ENCODE measurements around the gene CLDN7. TPM values are rescaled to one million over a fixed set of nuclear protein-coding genes. Genes with fewer than 3 reads are reported as not detected.

CLDN7 gene
- polyA plus RNA-seq, 4 donors: 309 to 561 (median 332) TPM

GRCh38 chr17:7239091-7240027 is 22.9 kb downstream of the CLDN7 start, which contains the start of gene PHF23:
TSS of gene PHF23 (minus strand) at chr17:7239457. CDS start at chr17:7239279, 178 bp downstream.
- no peak for FAIRE-seq
- Histone ChIP-seq H3K27me3 (ENCODE audit: control insufficient read depth in 3 of 3, insufficient read depth in 3 of 3, low read length in 3 of 3) (no peaks in the 10 kb centered on the region), H3K27ac (ENCODE audit: low read depth in 1 of 3, low read length in 2 of 3) (peak within 1 kb of the TSS; percentile 68 to 99 (median 92)), H3K4me1 (ENCODE audit: control insufficient read depth in 3 of 3, insufficient read depth in 2 of 3, low read depth in 1 of 3, low read length in 2 of 3) (peaks cover 3 to 50% (median 3%) of the 10 kb centered on the region in 3 donors), H3K36me3 (ENCODE audit: control insufficient read depth in 3 of 3, insufficient read depth in 2 of 3, low read depth in 1 of 3, low read length in 3 of 3) (peaks cover 2 to 51% (median 5%) of the 10 kb centered on the region in 3 donors), H3K4me3 (ENCODE audit: low read depth in 1 of 3, low read length in 3 of 3) (peak within 1 kb of the TSS; percentile 93 to 99 (median 95)), H3K9me3 (ENCODE audit: control insufficient read depth in 2 of 2, insufficient read depth in 1 of 2, low read depth in 1 of 2, low read length in 1 of 2) (no peaks in the 10 kb centered on the region)
- peak; percentile 100 for DNase-seq
- 1% methylated on average over 47 to 72 of the region's 72 CpGs for WGBS, 3 donors

GRCh38 chr17:7238420-7239090 is 23.7 kb downstream of the CLDN7 start:
- Histone ChIP-seq H3K4me1 (ENCODE audit: control insufficient read depth in 3 of 3, insufficient read depth in 2 of 3, low read depth in 1 of 3, low read length in 2 of 3) (peaks cover 3 to 50% (median 3%) of the 10 kb centered on the region in 3 donors), H3K9me3 (ENCODE audit: control insufficient read depth in 2 of 2, insufficient read depth in 1 of 2, low read depth in 1 of 2, low read length in 1 of 2) (no peaks in the 10 kb centered on the region), H3K4me3 (ENCODE audit: low read depth in 1 of 3, low read length in 3 of 3) (peak overlapping the region; percentile 93 to 99 (median 95)), H3K27me3 (ENCODE audit: control insufficient read depth in 3 of 3, insufficient read depth in 3 of 3, low read length in 3 of 3) (no peaks in the 10 kb centered on the region), H3K27ac (ENCODE audit: low read depth in 1 of 3, low read length in 2 of 3) (peak overlapping the region; percentile 68 to 92 (median 84)), H3K36me3 (ENCODE audit: control insufficient read depth in 3 of 3, insufficient read depth in 2 of 3, low read depth in 1 of 3, low read length in 3 of 3) (peaks cover 2 to 44% (median 5%) of the 10 kb centered on the region in 3 donors)
- FAIRE-seq (no peak), DNase-seq (peak; percentile 28 to 66)
- 0 to 1% (median 1%) methylated on average over 30 to 39 of the region's 39 CpGs for WGBS, 3 donors

GRCh38 chr17:7237761-7238419 is 24.4 kb downstream of the CLDN7 start:
- Histone ChIP-seq H3K4me3 (ENCODE audit: low read depth in 1 of 3, low read length in 3 of 3) (peak overlapping the region; percentile 93 to 99 (median 95)), H3K27me3 (ENCODE audit: control insufficient read depth in 3 of 3, insufficient read depth in 3 of 3, low read length in 3 of 3) (no peaks in the 10 kb centered on the region), H3K9me3 (ENCODE audit: control insufficient read depth in 2 of 2, insufficient read depth in 1 of 2, low read depth in 1 of 2, low read length in 1 of 2) (no peaks in the 10 kb centered on the region), H3K36me3 (ENCODE audit: control insufficient read depth in 3 of 3, insufficient read depth in 2 of 3, low read depth in 1 of 3, low read length in 3 of 3) (peaks cover 2 to 41% (median 5%) of the 10 kb centered on the region in 3 donors), H3K4me1 (ENCODE audit: control insufficient read depth in 3 of 3, insufficient read depth in 2 of 3, low read depth in 1 of 3, low read length in 2 of 3) (peaks cover 3 to 45% (median 4%) of the 10 kb centered on the region in 3 donors), H3K27ac (ENCODE audit: low read depth in 1 of 3, low read length in 2 of 3) (peak overlapping the region; percentile 88 to 92 (median 91))
- WGBS, 3 donors: 1 to 2% (median 1%) methylated on average over 25 to 72 of the region's 73 CpGs
- peak; percentile 80 to 93 for DNase-seq
- no peak for FAIRE-seq

- Histone ChIP-seq H3K4me3 (ENCODE audit: low read depth in 1 of 3, low read length in 3 of 3) (peak overlapping the region; percentile 93 to 99 (median 95)), H3K36me3 (ENCODE audit: control insufficient read depth in 3 of 3, insufficient read depth in 2 of 3, low read depth in 1 of 3, low read length in 3 of 3) (peaks cover 2 to 41% (median 5%) of the 10 kb centered on the region in 3 donors), H3K4me1 (ENCODE audit: control insufficient read depth in 3 of 3, insufficient read depth in 2 of 3, low read depth in 1 of 3, low read length in 2 of 3) (peaks cover 4 to 48% (median 6%) of the 10 kb centered on the region in 3 donors), H3K27ac (ENCODE audit: low read depth in 1 of 3, low read length in 2 of 3) (peak overlapping the region; percentile 59 to 92 (median 91)), H3K27me3 (ENCODE audit: control insufficient read depth in 3 of 3, insufficient read depth in 3 of 3, low read length in 3 of 3) (no peaks in the 10 kb centered on the region), H3K9me3 (ENCODE audit: control insufficient read depth in 2 of 2, insufficient read depth in 1 of 2, low read depth in 1 of 2, low read length in 1 of 2) (no peaks in the 10 kb centered on the region)
- FAIRE-seq (no peak), DNase-seq (no peak)
- 15 to 26% (median 24%) methylated on average over 6 of the region's 6 CpGs for WGBS, 3 donors
These were observed 25.0 kb downstream of the CLDN7 start for GRCh38 chr17:7237266-7237760.

- DNase-seq (no peak), FAIRE-seq (no peak)
- H3K9me3 ChIP-seq (ENCODE audit: control insufficient read depth in 2 of 2, insufficient read depth in 1 of 2, low read depth in 1 of 2, low read length in 1 of 2): no peaks in the 10 kb centered on the region
- H3K4me1 ChIP-seq (ENCODE audit: control insufficient read depth in 3 of 3, insufficient read depth in 2 of 3, low read depth in 1 of 3, low read length in 2 of 3): peaks cover 4 to 52% (median 7%) of the 10 kb centered on the region in 3 donors
- peaks cover 2 to 41% (median 5%) of the 10 kb centered on the region in 3 donors for H3K36me3 ChIP-seq (ENCODE audit: control insufficient read depth in 3 of 3, insufficient read depth in 2 of 3, low read depth in 1 of 3, low read length in 3 of 3)
- peak overlapping the region in 2 of 3 donors; percentile 59 to 92 for H3K27ac ChIP-seq (ENCODE audit: low read depth in 1 of 3, low read length in 2 of 3)
- WGBS, 3 donors: 79 to 87% (median 80%) methylated on average over 6 of the region's 6 CpGs
- no peak overlapping the region for H3K4me3 ChIP-seq (ENCODE audit: low read depth in 1 of 3, low read length in 3 of 3)
- H3K27me3 ChIP-seq (ENCODE audit: control insufficient read depth in 3 of 3, insufficient read depth in 3 of 3, low read length in 3 of 3): no peaks in the 10 kb centered on the region
These were observed 25.5 kb downstream of the CLDN7 start for GRCh38 chr17:7236808-7237207.

GRCh38 chr17:7235693-7236665 is 26.3 kb downstream of the CLDN7 start:
- 68 to 82% (median 73%) methylated on average over 22 of the region's 22 CpGs for WGBS, 3 donors
- H3K27ac ChIP-seq (ENCODE audit: low read depth in 1 of 3, low read length in 2 of 3): peak overlapping the region in 2 of 3 donors; percentile 86 to 92
- H3K36me3 ChIP-seq (ENCODE audit: control insufficient read depth in 3 of 3, insufficient read depth in 2 of 3, low read depth in 1 of 3, low read length in 3 of 3): peaks cover 2 to 42% (median 5%) of the 10 kb centered on the region in 3 donors
- peak overlapping the region in 1 of 3 donors; percentile 74 for H3K4me3 ChIP-seq (ENCODE audit: low read depth in 1 of 3, low read length in 3 of 3)
- FAIRE-seq (no peak), DNase-seq (peak in 1 of 2 donors; percentile 64)
- H3K9me3 ChIP-seq (ENCODE audit: control insufficient read depth in 2 of 2, insufficient read depth in 1 of 2, low read depth in 1 of 2, low read length in 1 of 2): no peaks in the 10 kb centered on the region
- no peaks in the 10 kb centered on the region for H3K27me3 ChIP-seq (ENCODE audit: control insufficient read depth in 3 of 3, insufficient read depth in 3 of 3, low read length in 3 of 3)
- peaks cover 4 to 49% (median 7%) of the 10 kb centered on the region in 3 donors for H3K4me1 ChIP-seq (ENCODE audit: control insufficient read depth in 3 of 3, insufficient read depth in 2 of 3, low read depth in 1 of 3, low read length in 2 of 3)

All from small intestine (tissue), 7 donors.